ENCODE measurements around the gene ABCG4. TPM values are rescaled to one million over a fixed set of nuclear protein-coding genes. Genes with fewer than 3 reads are reported as not detected.
"Not testable (repeated sequence)": the region's sequence is repeated elsewhere in the genome, so short reads cannot be mapped to it uniquely, and the experiment has no call there.

ABCG4 gene
- 0.10 TPM for total RNA-seq

DNA sequence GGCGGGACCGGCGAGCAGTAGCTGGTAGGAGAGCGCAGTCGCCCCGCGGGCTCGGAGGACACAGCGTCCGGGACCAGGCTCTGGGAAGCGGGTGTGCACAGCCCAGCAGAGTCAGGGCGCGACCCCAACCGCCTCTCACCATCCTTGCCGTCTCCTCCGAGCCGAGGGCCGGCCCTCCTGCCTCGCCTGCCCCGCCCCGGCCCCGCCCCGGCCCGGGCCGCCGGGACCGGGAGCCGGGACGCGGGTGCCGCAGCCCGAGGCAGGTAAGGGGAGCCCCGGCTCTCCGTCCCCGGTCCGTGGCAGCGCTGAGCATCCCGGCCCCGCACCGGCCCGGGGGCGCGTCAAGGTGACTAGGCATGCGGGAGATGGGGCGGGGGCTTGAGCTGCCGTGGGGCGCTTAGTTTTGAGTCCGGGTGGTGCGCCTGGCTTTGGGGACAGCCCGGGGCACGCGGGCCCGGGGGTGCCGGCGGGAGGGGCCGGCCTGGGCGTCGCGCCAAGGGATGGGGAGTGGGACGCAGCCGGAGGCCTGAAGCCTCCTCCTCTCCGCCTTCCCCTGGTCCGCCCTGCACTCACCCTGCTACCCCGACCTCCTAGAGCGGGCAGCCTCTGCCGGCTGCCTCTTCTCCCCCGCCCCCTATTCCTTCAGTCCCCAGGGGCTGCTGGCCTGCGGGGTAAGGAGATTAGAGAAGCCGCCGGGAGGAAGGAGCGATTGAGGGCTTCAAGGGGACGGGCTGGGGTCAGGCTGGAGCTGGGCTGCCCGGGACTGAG lies at the start of gene ABCG4:
Gene ABCG4, plus strand, starts transcription at position 35 of the 768 bp plus-strand sequence. CDS start 914 bp downstream, outside the sequence.
- H3K9me3 ChIP-seq (ENCODE audit: low read depth, low read length), result no peaks in the 10 kb centered on the region
- H3K27me3 ChIP-seq (ENCODE audit: insufficient read depth, low read length), result peaks cover 64% of the 10 kb centered on the region
- H3K4me3 ChIP-seq (ENCODE audit: low read length), result peak within 1 kb of the TSS; percentile 30
- H3K4me1 ChIP-seq (ENCODE audit: insufficient read depth, low read length), result peaks cover 14% of the 10 kb centered on the region

- Histone ChIP-seq H3K4me1 (ENCODE audit: insufficient read depth, low read length) (peaks cover 41% of the 10 kb centered on the region), H3K4me3 (ENCODE audit: low read length) (no peak overlapping the region), H3K9me3 (ENCODE audit: low read depth, low read length) (no peaks in the 10 kb centered on the region), H3K27me3 (ENCODE audit: insufficient read depth, low read length) (no peaks in the 10 kb centered on the region)
Observed at GRCh38 chr11:119099711-119100110, 49.1 kb upstream of the ABCG4 start.

DNA sequence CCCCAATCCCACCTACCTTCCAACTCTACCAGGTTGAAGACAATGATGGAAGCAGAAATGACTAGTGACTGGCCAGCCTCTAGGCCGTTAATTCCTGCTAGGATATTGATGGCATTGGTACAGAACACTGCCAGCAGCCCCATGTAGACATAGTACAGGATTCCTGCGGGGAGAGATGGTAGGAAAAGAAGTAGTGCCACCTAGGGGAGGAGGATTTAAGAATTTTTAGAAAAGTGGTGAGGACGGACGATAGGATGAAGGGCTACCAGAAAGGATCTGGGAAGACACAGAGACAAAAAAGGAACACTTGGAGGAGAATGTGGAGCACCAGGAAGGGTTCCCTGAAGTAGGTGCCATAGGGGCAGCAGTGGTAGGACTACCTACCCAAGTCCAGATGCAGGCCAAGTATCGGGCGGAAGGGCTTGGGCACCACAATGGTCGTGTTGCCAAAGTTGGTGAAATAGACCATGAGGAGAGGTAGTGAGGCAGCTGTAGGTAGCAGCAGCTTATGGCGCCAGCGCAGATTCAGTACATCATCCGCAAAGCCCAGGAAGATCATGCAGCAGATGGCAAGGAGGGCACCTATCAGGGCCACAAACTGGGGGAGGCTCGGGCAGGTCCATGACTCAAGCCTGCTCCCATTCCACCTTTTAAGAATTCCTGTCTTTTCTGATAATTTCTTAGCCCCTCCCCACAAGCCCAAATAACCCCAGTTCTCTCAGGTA lies 48.4 kb upstream of the ABCG4 start:
- Histone ChIP-seq H3K9me3 (ENCODE audit: low read depth, low read length) (no peaks in the 10 kb centered on the region), H3K4me1 (ENCODE audit: insufficient read depth, low read length) (peaks cover 41% of the 10 kb centered on the region), H3K4me3 (ENCODE audit: low read length) (peak overlapping the region; percentile 82), H3K27me3 (ENCODE audit: insufficient read depth, low read length) (no peaks in the 10 kb centered on the region)

DNA sequence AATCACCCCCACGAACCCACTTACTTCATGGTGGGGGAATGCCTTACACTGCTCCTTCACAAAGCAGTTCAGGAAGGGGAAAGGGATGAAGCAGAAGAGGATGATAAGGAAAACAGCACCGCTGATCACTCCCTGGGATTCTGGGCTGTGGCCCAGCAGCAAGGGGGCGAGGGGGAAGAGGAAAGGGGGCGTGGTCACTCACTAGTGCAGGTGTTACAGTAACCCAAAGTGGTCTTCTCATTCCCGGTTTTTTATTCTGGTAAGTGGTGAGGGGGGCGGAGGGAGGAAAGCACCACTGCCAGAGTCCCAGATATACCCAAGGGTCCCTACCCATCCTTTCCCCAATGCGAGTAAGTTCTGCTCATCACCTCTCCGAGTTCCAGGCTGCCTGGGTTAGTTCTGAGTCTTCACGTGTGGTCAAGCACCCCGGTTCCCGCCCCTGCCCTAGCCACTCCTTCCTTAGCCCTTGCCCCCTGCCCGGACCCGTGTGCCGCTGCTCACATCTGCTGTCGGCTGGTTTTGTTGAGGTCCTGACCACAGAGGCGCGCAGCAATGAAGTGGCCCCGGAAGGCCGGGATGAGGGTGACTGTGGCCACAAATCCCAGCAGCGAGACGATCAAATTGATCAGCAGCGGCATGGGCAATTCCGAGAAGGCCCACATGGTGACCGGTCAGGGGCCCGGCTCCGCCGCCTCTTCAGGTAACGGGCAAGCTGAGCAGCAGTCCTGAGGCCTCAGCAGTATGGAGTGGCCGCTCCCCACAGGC lies 47.7 kb upstream of the ABCG4 start:
- no peaks in the 10 kb centered on the region for H3K27me3 ChIP-seq (ENCODE audit: insufficient read depth, low read length)
- H3K4me1 ChIP-seq (ENCODE audit: insufficient read depth, low read length), result peaks cover 41% of the 10 kb centered on the region
- H3K9me3 ChIP-seq (ENCODE audit: low read depth, low read length), result no peaks in the 10 kb centered on the region
- H3K4me3 ChIP-seq (ENCODE audit: low read length), result peak overlapping the region; percentile 82

DNA sequence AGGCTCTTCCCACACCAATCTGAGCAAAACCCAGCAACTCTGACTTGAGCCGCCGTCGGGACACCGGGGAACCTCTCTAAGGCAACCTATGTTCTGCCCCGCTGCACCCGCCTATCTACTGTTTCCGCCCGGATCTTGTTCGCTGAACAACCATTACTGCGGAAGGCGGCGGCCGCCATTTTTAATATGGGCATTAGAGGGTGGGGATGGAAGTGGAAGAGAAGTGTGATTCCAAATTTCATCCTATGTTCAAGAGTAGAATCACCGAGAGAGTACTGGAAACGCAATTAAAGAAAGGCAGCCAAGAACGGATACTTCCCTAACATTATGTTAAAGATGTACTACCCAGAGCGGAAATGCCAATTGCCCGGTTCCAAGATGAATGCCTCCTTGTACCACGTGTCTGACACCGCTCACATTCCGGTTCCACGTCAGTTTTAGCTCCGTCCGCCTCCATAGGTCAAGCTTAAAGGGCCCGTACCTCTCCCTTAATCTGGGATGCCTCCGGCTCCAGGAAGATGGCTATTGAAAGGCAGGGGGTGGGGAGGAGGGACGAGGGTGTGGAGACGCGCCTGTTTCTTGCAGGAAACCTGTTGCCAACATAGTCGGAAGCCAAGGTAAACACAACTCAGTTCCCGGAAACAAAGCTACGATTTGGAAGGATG lies 47.0 kb upstream of the ABCG4 start, which contains the start of gene DPAGT1:
Gene DPAGT1, minus strand, starts transcription at position 95 of the 665 bp plus-strand sequence. CDS start 198 bp downstream, outside the sequence.
- Histone ChIP-seq H3K4me3 (ENCODE audit: low read length) (peak within 1 kb of the TSS; percentile 82), H3K4me1 (ENCODE audit: insufficient read depth, low read length) (peaks cover 45% of the 10 kb centered on the region), H3K27me3 (ENCODE audit: insufficient read depth, low read length) (no peaks in the 10 kb centered on the region), H3K9me3 (ENCODE audit: low read depth, low read length) (no peaks in the 10 kb centered on the region)

- not testable (repeated sequence) for H3K4me3 ChIP-seq (ENCODE audit: low read length); H3K9me3 ChIP-seq (ENCODE audit: low read depth, low read length); H3K27me3 ChIP-seq (ENCODE audit: insufficient read depth, low read length)
- peaks cover 49% of the 10 kb centered on the region for H3K4me1 ChIP-seq (ENCODE audit: insufficient read depth, low read length)
Observed at GRCh38 chr11:119103161-119103664, 45.6 kb upstream of the ABCG4 start.

DNA sequence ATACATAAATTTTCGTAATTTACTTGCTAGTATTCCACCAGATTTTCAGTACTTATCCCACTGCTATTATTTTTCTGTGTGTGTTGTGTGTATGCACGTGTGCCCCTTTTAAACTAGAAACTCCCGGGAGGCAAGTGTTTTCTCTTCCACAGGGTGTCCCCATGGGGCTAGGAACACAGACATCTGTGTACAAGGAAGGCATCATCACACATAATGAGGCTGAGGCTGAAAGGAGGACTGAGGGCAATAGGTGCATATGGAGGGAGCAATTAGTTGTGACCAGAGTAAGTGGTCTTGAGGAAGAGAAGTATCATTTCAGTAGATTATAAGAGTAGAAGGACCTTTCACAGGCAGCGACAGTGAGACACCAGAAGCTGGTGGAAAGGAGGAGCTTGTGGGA lies 45.1 kb upstream of the ABCG4 start:
- Histone ChIP-seq H3K4me1 (ENCODE audit: insufficient read depth, low read length) (peaks cover 55% of the 10 kb centered on the region), H3K4me3 (ENCODE audit: low read length) (no peak overlapping the region), H3K9me3 (ENCODE audit: low read depth, low read length) (no peaks in the 10 kb centered on the region), H3K27me3 (ENCODE audit: insufficient read depth, low read length) (no peaks in the 10 kb centered on the region)

- H3K27me3 ChIP-seq (ENCODE audit: insufficient read depth, low read length), result no peaks in the 10 kb centered on the region
- no peaks in the 10 kb centered on the region for H3K9me3 ChIP-seq (ENCODE audit: low read depth, low read length)
- H3K4me1 ChIP-seq (ENCODE audit: insufficient read depth, low read length), result peaks cover 48% of the 10 kb centered on the region
- peak within 1 kb of the TSS; percentile 81 for H3K4me3 ChIP-seq (ENCODE audit: low read length)
Observed at GRCh38 chr11:119106564-119107537, 42.0 kb upstream of the ABCG4 start, which contains the start of gene C2CD2L. Gene C2CD2L (plus strand): TSS chr11:119107344. CDS start chr11:119107742, 398 bp downstream.

DNA sequence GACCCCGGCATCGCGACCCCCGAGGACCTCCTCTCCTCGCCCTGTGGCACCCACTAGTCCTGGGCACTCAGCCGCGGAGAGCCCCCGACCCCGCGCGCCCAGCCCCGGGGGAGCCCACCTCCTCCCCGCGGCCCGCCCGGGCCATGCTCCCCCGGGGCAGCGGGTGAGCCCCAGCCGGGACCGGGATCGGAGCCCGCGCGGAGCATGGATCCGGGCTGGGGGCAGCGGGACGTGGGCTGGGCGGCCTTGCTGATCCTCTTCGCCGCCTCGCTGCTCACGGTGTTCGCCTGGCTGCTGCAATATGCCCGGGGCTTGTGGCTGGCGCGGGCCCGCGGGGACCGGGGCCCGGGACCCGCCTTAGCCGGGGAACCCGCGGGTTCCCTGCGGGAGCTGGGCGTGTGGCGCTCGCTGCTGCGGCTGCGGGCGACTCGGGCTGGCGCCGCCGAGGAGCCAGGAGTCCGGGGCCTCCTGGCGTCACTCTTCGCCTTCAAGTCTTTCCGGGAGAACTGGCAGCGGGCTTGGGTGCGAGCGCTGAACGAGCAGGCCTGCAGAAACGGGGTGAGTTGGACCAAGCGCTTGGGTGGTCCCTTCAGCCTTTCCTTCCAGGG lies 41.2 kb upstream of the ABCG4 start:
- peaks cover 45% of the 10 kb centered on the region for H3K4me1 ChIP-seq (ENCODE audit: insufficient read depth, low read length)
- no peaks in the 10 kb centered on the region for H3K27me3 ChIP-seq (ENCODE audit: insufficient read depth, low read length)
- H3K9me3 ChIP-seq (ENCODE audit: low read depth, low read length), result no peaks in the 10 kb centered on the region
- H3K4me3 ChIP-seq (ENCODE audit: low read length), result peak overlapping the region; percentile 81

DNA sequence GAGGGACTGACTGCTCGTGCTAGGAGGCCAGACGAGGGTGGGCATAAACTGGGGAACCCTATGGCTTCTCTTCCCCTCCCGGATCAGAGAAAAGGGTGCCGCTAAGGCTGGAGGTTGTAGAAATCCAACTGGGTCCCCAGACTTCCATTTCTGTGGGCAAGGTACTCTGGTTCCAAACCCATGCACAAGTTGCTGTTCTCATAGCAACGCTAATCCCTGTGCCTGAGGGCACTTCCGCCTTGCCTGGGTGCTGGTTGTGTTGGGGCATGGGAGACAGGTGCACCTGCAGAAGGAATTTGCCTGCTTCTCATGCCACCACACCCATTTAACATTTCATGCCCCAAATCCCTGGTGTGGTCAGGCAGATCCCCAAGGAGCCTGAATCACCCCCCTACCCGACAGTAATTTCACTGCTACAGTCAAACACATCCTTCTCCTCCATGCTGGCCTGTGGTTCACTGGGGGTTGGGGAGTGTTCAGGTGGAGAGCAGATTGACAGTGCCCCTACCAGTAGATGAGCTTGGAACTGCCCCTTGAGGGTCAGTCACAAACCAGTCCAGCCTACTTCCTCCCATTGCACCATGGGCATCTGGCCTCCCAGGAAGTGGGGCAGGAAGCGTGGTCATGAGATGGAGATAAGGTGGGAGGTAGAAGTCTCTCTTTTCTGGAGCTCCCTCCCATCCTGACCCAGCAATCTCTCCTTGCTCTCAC lies 40.6 kb upstream of the ABCG4 start:
- Histone ChIP-seq H3K27me3 (ENCODE audit: insufficient read depth, low read length) (no peaks in the 10 kb centered on the region), H3K4me1 (ENCODE audit: insufficient read depth, low read length) (peaks cover 38% of the 10 kb centered on the region), H3K9me3 (ENCODE audit: low read depth, low read length) (no peaks in the 10 kb centered on the region), H3K4me3 (ENCODE audit: low read length) (peak overlapping the region; percentile 81)

GRCh38 chr11:119108857-119109221 lies 40.0 kb upstream of the ABCG4 start:
- H3K9me3 ChIP-seq (ENCODE audit: low read depth, low read length), result no peaks in the 10 kb centered on the region
- peaks cover 37% of the 10 kb centered on the region for H3K4me1 ChIP-seq (ENCODE audit: insufficient read depth, low read length)
- no peaks in the 10 kb centered on the region for H3K27me3 ChIP-seq (ENCODE audit: insufficient read depth, low read length)
- peak overlapping the region; percentile 81 for H3K4me3 ChIP-seq (ENCODE audit: low read length)

GRCh38 chr11:119109843-119110242 lies 39.0 kb upstream of the ABCG4 start:
- Histone ChIP-seq H3K4me3 (ENCODE audit: low read length) (no peak overlapping the region), H3K4me1 (ENCODE audit: insufficient read depth, low read length) (peaks cover 46% of the 10 kb centered on the region), H3K27me3 (ENCODE audit: insufficient read depth, low read length) (no peaks in the 10 kb centered on the region), H3K9me3 (ENCODE audit: low read depth, low read length) (no peaks in the 10 kb centered on the region)

DNA sequence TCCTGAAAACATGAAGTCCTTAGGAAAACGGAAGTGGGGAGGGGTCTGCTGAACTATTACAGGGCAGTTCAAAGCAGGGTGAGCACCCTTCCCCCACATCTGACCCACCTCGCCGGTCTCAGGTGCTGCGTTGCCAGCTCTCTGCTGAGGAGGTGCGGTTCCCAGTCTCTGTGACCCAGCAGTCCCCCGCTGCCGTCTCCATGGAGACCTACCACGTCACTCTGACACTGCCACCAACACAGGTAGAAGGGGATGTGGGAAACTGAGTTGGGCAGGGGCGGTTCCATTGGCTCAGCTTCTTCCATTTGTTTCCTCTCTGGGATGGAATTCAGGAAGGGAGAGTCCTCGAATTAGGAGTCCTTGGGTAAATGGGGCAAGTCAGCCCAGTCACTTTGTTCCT lies 38.4 kb upstream of the ABCG4 start:
- peaks cover 52% of the 10 kb centered on the region for H3K4me1 ChIP-seq (ENCODE audit: insufficient read depth, low read length)
- H3K9me3 ChIP-seq (ENCODE audit: low read depth, low read length), result no peaks in the 10 kb centered on the region
- no peaks in the 10 kb centered on the region for H3K27me3 ChIP-seq (ENCODE audit: insufficient read depth, low read length)
- no peak overlapping the region for H3K4me3 ChIP-seq (ENCODE audit: low read length)
